ENCODE measurements around the gene MORN1. TPM values are rescaled to one million over a fixed set of nuclear protein-coding genes. Genes with fewer than 3 reads are reported as not detected.

Gene MORN1
- total RNA-seq, 1 donor from 2014 or later, result 10.8 TPM

DNA sequence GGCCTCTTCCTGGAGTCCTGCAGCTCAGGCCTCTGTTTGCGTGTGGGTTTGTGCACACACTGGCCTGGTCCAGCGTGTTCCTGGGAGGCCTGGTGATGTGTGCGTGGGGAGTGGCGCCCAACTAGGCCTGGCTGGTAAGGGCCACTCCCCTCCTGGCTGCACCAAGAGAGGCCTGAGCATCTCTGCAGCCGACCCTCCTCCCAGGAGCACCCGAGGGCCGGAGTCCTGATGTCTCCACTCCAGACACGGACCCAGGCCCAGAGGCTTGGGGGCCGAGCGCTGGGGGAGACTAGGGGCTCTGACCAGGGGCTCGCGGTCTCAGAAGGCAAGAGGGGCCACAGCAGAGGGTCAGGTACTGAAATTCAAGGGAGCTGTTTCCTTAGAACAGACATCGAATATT lies 33.3 kb downstream of the MORN1 start:
- Mint-ChIP-seq H3K4me1 (ENCODE audit: low read depth, unreplicated experiment) (no peaks in the 10 kb centered on the region), H3K27me3 (ENCODE audit: unreplicated experiment) (no peaks in the 10 kb centered on the region), H3K4me3 (ENCODE audit: unreplicated experiment) (no peak overlapping the region), H3K36me3 (ENCODE audit: unreplicated experiment) (peaks cover 7% of the 10 kb centered on the region), H3K27ac (ENCODE audit: unreplicated experiment) (no peak overlapping the region), H3K9me3 (ENCODE audit: unreplicated experiment) (peaks cover 2% of the 10 kb centered on the region)
- peak; percentile 9 for DNase-seq
- TF ChIP-seq, protein P1, sequence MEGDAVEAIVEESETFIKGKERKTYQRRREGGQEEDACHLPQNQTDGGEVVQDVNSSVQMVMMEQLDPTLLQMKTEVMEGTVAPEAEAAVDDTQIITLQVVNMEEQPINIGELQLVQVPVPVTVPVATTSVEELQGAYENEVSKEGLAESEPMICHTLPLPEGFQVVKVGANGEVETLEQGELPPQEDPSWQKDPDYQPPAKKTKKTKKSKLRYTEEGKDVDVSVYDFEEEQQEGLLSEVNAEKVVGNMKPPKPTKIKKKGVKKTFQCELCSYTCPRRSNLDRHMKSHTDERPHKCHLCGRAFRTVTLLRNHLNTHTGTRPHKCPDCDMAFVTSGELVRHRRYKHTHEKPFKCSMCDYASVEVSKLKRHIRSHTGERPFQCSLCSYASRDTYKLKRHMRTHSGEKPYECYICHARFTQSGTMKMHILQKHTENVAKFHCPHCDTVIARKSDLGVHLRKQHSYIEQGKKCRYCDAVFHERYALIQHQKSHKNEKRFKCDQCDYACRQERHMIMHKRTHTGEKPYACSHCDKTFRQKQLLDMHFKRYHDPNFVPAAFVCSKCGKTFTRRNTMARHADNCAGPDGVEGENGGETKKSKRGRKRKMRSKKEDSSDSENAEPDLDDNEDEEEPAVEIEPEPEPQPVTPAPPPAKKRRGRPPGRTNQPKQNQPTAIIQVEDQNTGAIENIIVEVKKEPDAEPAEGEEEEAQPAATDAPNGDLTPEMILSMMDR (IDR thresholded peaks at IDR 0.05; ENCODE audit: partially characterized antibody, unreplicated experiment), result no peak

DNA sequence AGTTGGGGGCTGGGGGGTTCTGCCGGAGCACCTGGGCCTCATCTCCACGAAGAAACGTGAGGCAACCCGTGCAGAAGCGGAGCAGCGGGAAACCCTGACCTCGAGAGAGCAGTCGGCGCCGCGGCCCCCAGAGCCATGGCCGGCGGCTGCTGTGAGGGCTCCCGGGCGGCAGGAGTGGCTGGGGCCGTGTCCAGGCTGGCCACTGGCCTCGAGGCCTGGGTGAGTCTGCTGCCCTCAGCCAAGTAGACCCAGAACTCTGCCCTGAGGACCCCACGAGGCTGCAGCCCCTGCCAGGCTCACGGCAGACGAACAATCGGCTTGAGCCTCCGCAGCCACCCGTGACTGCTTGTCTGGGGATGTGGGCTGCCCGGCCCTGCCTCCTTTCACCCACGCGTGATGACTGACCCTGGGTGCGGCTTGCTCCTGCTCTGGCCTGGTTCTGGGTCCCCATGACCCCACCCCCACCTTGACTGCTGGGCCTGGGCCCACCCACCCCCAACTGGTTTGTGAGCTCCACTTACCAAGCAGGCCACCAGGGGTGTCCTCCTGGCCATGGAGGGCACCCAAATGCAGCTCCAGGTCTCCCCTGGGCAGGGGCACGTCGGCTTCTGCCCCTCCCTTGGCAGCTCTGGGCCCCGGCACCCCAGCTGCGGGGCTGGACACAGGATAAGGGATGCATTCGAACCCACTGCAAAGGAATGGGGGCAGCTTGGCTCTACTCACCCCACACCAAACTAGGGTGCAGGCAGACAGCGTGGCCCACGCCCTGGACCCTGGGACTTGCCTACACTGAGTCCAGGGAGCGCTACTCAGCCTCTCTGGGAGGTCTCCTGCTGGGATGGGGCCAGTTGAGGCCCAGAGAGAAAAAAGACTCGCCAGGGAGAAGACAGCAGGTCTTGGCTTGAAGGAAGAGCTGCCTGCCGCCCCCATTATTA lies 34.2 kb downstream of the MORN1 start:
- Mint-ChIP-seq H3K27ac (ENCODE audit: unreplicated experiment) (no peak overlapping the region), H3K9me3 (ENCODE audit: unreplicated experiment) (peaks cover 2% of the 10 kb centered on the region), H3K4me3 (ENCODE audit: unreplicated experiment) (no peak overlapping the region), H3K27me3 (ENCODE audit: unreplicated experiment) (no peaks in the 10 kb centered on the region), H3K4me1 (ENCODE audit: low read depth, unreplicated experiment) (no peaks in the 10 kb centered on the region), H3K36me3 (ENCODE audit: unreplicated experiment) (peaks cover 5% of the 10 kb centered on the region)
- DNase-seq, result peak; percentile 13
- TF ChIP-seq, protein P1 (IDR thresholded peaks at IDR 0.05; ENCODE audit: partially characterized antibody, unreplicated experiment), result no peak

DNA sequence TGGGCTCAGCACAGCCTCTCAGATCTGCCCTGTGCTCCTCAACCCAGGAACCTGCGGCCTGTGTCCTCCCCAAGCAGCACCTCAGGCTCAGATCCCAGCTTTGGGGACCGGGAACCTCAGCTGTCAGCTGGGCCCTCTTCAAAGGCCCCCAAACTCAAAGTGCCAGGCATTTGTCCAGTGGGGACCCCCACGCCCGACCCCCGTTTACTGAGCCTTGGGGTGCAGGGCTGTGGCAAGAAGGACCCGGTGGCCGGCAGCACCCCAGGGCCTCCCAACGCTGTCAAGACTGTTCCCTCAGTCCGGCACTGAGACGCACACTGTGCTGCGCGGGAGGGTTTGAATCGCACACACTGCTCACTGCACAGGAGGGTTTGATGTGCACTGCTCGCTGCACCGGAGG lies 35.0 kb downstream of the MORN1 start:
- Mint-ChIP-seq H3K27me3 (ENCODE audit: unreplicated experiment) (no peaks in the 10 kb centered on the region), H3K4me3 (ENCODE audit: unreplicated experiment) (no peak overlapping the region), H3K36me3 (ENCODE audit: unreplicated experiment) (peaks cover 3% of the 10 kb centered on the region), H3K9me3 (ENCODE audit: unreplicated experiment) (peaks cover 2% of the 10 kb centered on the region), H3K27ac (ENCODE audit: unreplicated experiment) (no peak overlapping the region), H3K4me1 (ENCODE audit: low read depth, unreplicated experiment) (peaks cover 3% of the 10 kb centered on the region)
- TF ChIP-seq, protein P1 (IDR thresholded peaks at IDR 0.05; ENCODE audit: partially characterized antibody, unreplicated experiment), result no peak
- DNase-seq, result peak; percentile 12

DNA sequence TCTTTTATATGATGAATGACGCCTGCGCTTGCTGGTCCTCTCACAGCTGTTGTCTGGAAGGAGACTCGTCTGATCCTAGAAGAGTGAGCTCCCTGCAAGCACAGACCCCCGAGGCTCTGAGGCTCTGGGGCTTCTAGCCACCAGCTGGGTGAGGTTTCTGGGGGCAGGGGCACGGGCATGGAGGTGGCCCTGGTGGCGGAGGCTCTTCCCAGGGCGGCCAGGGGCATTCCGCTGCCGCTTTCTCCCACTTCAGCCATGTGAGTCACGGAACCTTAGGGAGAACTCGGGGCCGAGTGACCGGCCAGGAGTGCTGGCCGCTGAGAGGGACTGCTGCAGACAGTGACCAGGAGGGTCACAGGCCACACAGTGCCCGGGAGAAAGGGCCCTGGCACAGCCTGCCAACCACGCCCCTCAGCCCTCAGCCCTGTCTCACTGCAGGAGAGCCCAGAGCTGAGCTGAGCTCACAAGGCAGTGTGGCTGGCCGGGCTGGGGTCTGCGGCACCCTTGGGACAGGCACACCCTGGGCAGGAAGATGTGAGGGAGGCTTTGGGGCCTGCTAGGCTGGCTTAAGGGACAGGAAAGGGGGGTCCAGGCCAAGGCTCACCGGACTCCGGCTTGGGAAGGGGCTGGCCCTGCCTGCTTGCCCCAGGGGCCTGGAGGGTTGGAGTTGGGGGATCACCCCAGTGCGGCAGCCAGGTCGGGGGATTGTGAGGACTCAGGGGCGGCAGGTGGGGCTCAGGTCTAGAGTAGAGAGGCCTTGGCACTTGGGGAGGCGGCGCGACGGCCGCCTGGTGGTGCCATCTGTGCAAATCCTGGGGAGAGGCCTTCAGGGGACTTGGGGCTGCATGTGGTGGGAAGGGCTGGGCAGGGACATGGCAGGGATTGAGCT lies 35.7 kb downstream of the MORN1 start:
- Mint-ChIP-seq H3K9me3 (ENCODE audit: unreplicated experiment) (peaks cover 2% of the 10 kb centered on the region), H3K36me3 (ENCODE audit: unreplicated experiment) (peaks cover 3% of the 10 kb centered on the region), H3K4me3 (ENCODE audit: unreplicated experiment) (no peak overlapping the region), H3K27me3 (ENCODE audit: unreplicated experiment) (no peaks in the 10 kb centered on the region), H3K27ac (ENCODE audit: unreplicated experiment) (no peak overlapping the region), H3K4me1 (ENCODE audit: low read depth, unreplicated experiment) (peaks cover 3% of the 10 kb centered on the region)
- TF ChIP-seq, protein P1 (IDR thresholded peaks at IDR 0.05; ENCODE audit: partially characterized antibody, unreplicated experiment), result no peak
- peak; percentile 13 for DNase-seq
